SH-SY5Y (cell line): ENCODE data around the gene CCDC106.

Experiments
- GATA2 ChIP-seq: IDR thresholded peaks from 2 replicates; pipeline ENCODE4 v1.6.1; 2011; ENCODE audit warnings: mild to moderate bottlenecking, low read depth, low read length
- GATA3 ChIP-seq: IDR thresholded peaks from 2 replicates; pipeline ENCODE4 v1.6.1; 2011; ENCODE audit warnings: low read depth, mild to moderate bottlenecking, low read length, moderate library complexity

CCDC106 gene

GRCh38 chr19:55690769-55691545, 42.9 kb downstream of the CCDC106 start:
- TF ChIP-seq GATA3 (no peak), GATA2 (no peak)

GRCh38 chr19:55691561-55692481, 43.8 kb downstream of the CCDC106 start:
- TF ChIP-seq GATA3 (no peak), GATA2 (no peak)

- TF ChIP-seq GATA3 (no peak), GATA2 (no peak)
These were observed 44.7 kb downstream of the CCDC106 start for GRCh38 chr19:55692681-55693081.

- TF ChIP-seq GATA3 (no peak), GATA2 (no peak)
These were observed 45.4 kb downstream of the CCDC106 start for GRCh38 chr19:55693336-55693974.

- no peak for TF ChIP-seq GATA2
- no peak for TF ChIP-seq GATA3
These were observed 46.2 kb downstream of the CCDC106 start for GRCh38 chr19:55694241-55694655.

GRCh38 chr19:55694656-55695491, 46.9 kb downstream of the CCDC106 start:
- TF ChIP-seq GATA3 (no peak), GATA2 (no peak)

- TF ChIP-seq GATA3 (no peak), GATA2 (no peak)
These were observed 47.7 kb downstream of the CCDC106 start for GRCh38 chr19:55695511-55696290.

- TF ChIP-seq GATA2: no peak
- no peak for TF ChIP-seq GATA3
These were observed 48.5 kb downstream of the CCDC106 start for GRCh38 chr19:55696301-55697068.

GRCh38 chr19:55697069-55697440, 49.0 kb downstream of the CCDC106 start:
- TF ChIP-seq GATA3: no peak
- TF ChIP-seq GATA2: no peak

- TF ChIP-seq GATA3 (no peak), GATA2 (no peak)
These were observed 49.7 kb downstream of the CCDC106 start for GRCh38 chr19:55697698-55698097.

- TF ChIP-seq GATA2: no peak
- TF ChIP-seq GATA3: no peak
These were observed 50.2 kb downstream of the CCDC106 start for GRCh38 chr19:55698256-55698655.

- no peak for TF ChIP-seq GATA2
- TF ChIP-seq GATA3: no peak
These were observed 51.2 kb downstream of the CCDC106 start for GRCh38 chr19:55699221-55699620.
